ENCODE data around the gene GGA2.
A peak's percentile ranks its signal among the peaks of the same experiment; 100 is the strongest.

The GGA2 gene

GRCh38 chr16:23452572-23453337 lies 57.5 kb downstream of the GGA2 start, which contains the start of gene COG7 (continued):
- TF ChIP-seq PRDM4 (tag by site-specific recombination; IDR thresholded peaks at IDR 0.05) (peak; percentile 33; the same call in 1 of the 2 replicates), ZNF501 (tag by site-specific recombination; IDR thresholded peaks at IDR 0.05) (peak; percentile 77), KLF10 (tag by site-specific recombination; IDR thresholded peaks at IDR 0.05) (peak; percentile 66), ZNF26 (tag by site-specific recombination; IDR thresholded peaks at IDR 0.05) (no peak), ZNF521 (tag by site-specific recombination; IDR thresholded peaks at IDR 0.05) (no peak), ZSCAN5A (tag by site-specific recombination; IDR thresholded peaks at IDR 0.05) (peak; percentile 94), TRIM28 (IDR thresholded peaks at IDR 0.05; ENCODE audit: borderline replicate concordance, low read length) (peak; percentile 50; the same call in 1 of the 2 replicates), PRDM2 (tag by site-specific recombination; IDR thresholded peaks at IDR 0.05; ENCODE audit: borderline replicate concordance) (no peak), ZNF121 (tag by site-specific recombination; IDR thresholded peaks at IDR 0.05) (peak; percentile 67), KLF7 (tag by site-specific recombination; IDR thresholded peaks at IDR 0.05; ENCODE audit: borderline replicate concordance) (peak; percentile 66; the same call in 1 of the 2 replicates), HIC1 (tag by site-specific recombination; IDR thresholded peaks at IDR 0.05) (no peak), ZNF610 (tag by site-specific recombination; IDR thresholded peaks at IDR 0.05; ENCODE audit: borderline replicate concordance) (peak; percentile 41; the same call in 1 of the 2 replicates), ZBTB8A (tag by site-specific recombination; IDR thresholded peaks at IDR 0.05) (peak; percentile 45; the same call in 1 of the 2 replicates), ZNF10 (tag by site-specific recombination; IDR thresholded peaks at IDR 0.05) (no peak), ZNF280C (tag by site-specific recombination; IDR thresholded peaks at IDR 0.05) (no peak), ZNF18 (tag by site-specific recombination; IDR thresholded peaks at IDR 0.05) (no peak), ZNF549 (tag by site-specific recombination; IDR thresholded peaks at IDR 0.05) (no peak), ZNF76 (tag by site-specific recombination; IDR thresholded peaks at IDR 0.05; ENCODE audit: borderline replicate concordance, low read depth) (peak; percentile 71), ZBTB6 (tag by site-specific recombination; IDR thresholded peaks at IDR 0.05) (no peak)

All from HEK293 (cell line).